GM21390 (cell line): ENCODE data around the gene NCOR1.
"Not testable (repeated sequence)": the region's sequence is repeated elsewhere in the genome, so short reads cannot be mapped to it uniquely, and the experiment has no call there.

ENCODE experiments used
- ATAC-seq: cut with Tn5 transposase; IDR thresholded peaks from one replicate; pipeline ENCODE4 v1.9.1; 2021; ENCODE audit not compliant: unreplicated experiment

The NCOR1 gene

GRCh38 chr17:16152326-16152725 is 63.0 kb downstream of the NCOR1 start:
- not testable (repeated sequence) for ATAC-seq

GRCh38 chr17:16150251-16150856 is 65.0 kb downstream of the NCOR1 start:
- ATAC-seq, result no peak

GRCh38 chr17:16148596-16148995 is 66.7 kb downstream of the NCOR1 start:
- no peak for ATAC-seq

- not testable (repeated sequence) for ATAC-seq
Observed at GRCh38 chr17:16145319-16145890, 69.9 kb downstream of the NCOR1 start.

- no peak for ATAC-seq
Observed at GRCh38 chr17:16141685-16142084, 73.6 kb downstream of the NCOR1 start.

GRCh38 chr17:16140854-16141253 is 74.5 kb downstream of the NCOR1 start:
- ATAC-seq, result no peak

- no peak for ATAC-seq
Observed at GRCh38 chr17:16135461-16135860, 79.9 kb downstream of the NCOR1 start.

GRCh38 chr17:16131593-16131992 is 83.7 kb downstream of the NCOR1 start:
- no peak for ATAC-seq

GRCh38 chr17:16129441-16130205 is 85.7 kb downstream of the NCOR1 start:
- ATAC-seq, result no peak

GRCh38 chr17:16123531-16123930 is 91.8 kb downstream of the NCOR1 start:
- ATAC-seq, result no peak

- ATAC-seq, result no peak
Observed at GRCh38 chr17:16122697-16123434, 92.5 kb downstream of the NCOR1 start.

GRCh38 chr17:16121915-16122314 is 93.4 kb downstream of the NCOR1 start:
- ATAC-seq, result no peak

- no peak for ATAC-seq
Observed at GRCh38 chr17:16120937-16121336, 94.4 kb downstream of the NCOR1 start.

- ATAC-seq, result no peak
Observed at GRCh38 chr17:16117149-16117548, 98.2 kb downstream of the NCOR1 start.

- not testable (repeated sequence) for ATAC-seq
Observed at GRCh38 chr17:16115077-16115698, 100.1 kb downstream of the NCOR1 start.

- no peak for ATAC-seq
Observed at GRCh38 chr17:16108871-16109270, 106.5 kb downstream of the NCOR1 start.

GRCh38 chr17:16108386-16108785 is 106.9 kb downstream of the NCOR1 start:
- ATAC-seq, result no peak

- no peak for ATAC-seq
Observed at GRCh38 chr17:16107165-16107770, 108.1 kb downstream of the NCOR1 start.

GRCh38 chr17:16106161-16106891 is 109.0 kb downstream of the NCOR1 start:
- ATAC-seq, result no peak

GRCh38 chr17:16104189-16104588 is 111.1 kb downstream of the NCOR1 start:
- ATAC-seq, result no peak
